Skeletal muscle tissue (tissue), 4 donors: ENCODE results near the gene PRKG1. TPM values are rescaled to one million over a fixed set of nuclear protein-coding genes. Genes with fewer than 3 reads are reported as not detected.

Experiments
- H3K27ac ChIP-seq: one replicate; pipeline ENCODE4 v1.7.0; 2013; ENCODE audit warnings: mild to moderate bottlenecking, low read depth, low read length, inconsistent platforms
- H3K27me3 ChIP-seq, 3 donors: one replicate each; pipeline ENCODE4 v1.7.0; 2013; ENCODE audit warnings: low read length in 3 of 3; ENCODE audit not compliant: control insufficient read depth in 3 of 3, insufficient read depth in 3 of 3
- H3K36me3 ChIP-seq, 3 donors: one replicate each; pipeline ENCODE4 v1.7.0; 2013; ENCODE audit warnings: low read length in 3 of 3; ENCODE audit not compliant: control insufficient read depth in 3 of 3, insufficient read depth in 3 of 3
- H3K4me1 ChIP-seq, 3 donors: one replicate each; pipeline ENCODE4 v1.7.0; 2013; ENCODE audit warnings: low read length in 3 of 3, mild to moderate bottlenecking in 3 of 3; ENCODE audit not compliant: control insufficient read depth in 3 of 3, insufficient read depth in 3 of 3
- H3K4me3 ChIP-seq, 3 donors: one replicate each; pipeline ENCODE4 v1.7.0; 2013; ENCODE audit warnings: low read length in 3 of 3
- H3K9ac ChIP-seq, 3 donors: one replicate each; pipeline ENCODE4 v1.7.0; 2013; ENCODE audit warnings: low read length in 3 of 3, mild to moderate bottlenecking in 3 of 3, moderate library complexity in 2 of 3, low read depth in 1 of 3
- H3K9me3 ChIP-seq, 3 donors: one replicate each; pipeline ENCODE4 v1.7.0; 2013; ENCODE audit warnings: low read length in 3 of 3; ENCODE audit not compliant: control insufficient read depth in 3 of 3
- total RNA-seq: library from RNA; depleted of rRNA; stranded (reverse); fragments of >200 nt; gene quantifications from one replicate; pipeline ENCODE4 v1.2.3, GENCODE V29; 2014
- donor health status: Osteomylitis.

Gene PRKG1
- total RNA-seq, 1 donor from 2014 or later, result 44.9 TPM

DNA sequence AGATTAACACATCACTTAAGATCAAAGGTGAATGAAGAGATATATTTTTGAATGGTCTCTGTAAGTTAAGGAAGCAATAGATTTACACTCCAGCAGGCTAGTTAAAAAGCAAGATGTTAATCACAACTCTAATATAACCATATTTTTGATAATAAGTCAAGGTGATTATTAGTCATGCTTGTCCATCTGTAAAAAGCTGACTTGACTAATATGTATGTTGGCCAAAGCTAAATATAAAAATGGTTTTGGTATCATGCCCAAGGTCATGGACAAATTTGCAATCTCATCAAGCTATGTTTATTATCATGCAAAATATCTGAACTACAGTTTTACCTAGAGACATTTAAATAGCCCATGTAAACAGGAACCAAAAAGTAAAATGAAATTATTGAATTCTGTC is 727.7 kb downstream of the PRKG1 start:
- Histone ChIP-seq H3K9ac (no peak overlapping the region), H3K9me3 (no peaks in the 10 kb centered on the region), H3K27me3 (no peaks in the 10 kb centered on the region), H3K4me3 (no peak overlapping the region), H3K36me3 (no peaks in the 10 kb centered on the region), H3K27ac (no peak overlapping the region), H3K4me1 (peaks cover 0 to 3% (median 0%) of the 10 kb centered on the region in 3 donors)

DNA sequence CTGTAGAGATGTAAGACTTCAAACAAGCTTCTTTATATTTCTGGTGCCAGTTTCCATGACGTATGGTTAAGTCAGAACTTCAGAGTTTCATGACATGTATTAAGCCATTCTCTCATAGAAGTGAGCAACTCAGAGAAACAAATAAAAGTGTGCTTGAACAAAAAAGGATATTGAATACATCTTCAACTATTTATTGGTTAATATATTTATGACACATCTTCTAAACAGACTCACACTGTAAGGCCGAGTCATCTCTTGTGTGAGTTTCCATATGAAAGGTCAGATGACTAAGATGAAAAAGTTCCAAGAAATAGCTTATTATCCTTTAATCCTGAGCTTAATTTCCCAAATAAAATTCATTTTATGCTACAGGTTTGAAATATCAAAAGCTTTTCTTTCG is 730.6 kb downstream of the PRKG1 start:
- H3K4me3 ChIP-seq, result no peak overlapping the region
- H3K9ac ChIP-seq, result no peak overlapping the region
- H3K9me3 ChIP-seq, result no peaks in the 10 kb centered on the region
- no peaks in the 10 kb centered on the region for H3K27me3 ChIP-seq
- no peak overlapping the region for H3K27ac ChIP-seq
- H3K4me1 ChIP-seq, result peaks cover 0 to 3% (median 0%) of the 10 kb centered on the region in 3 donors
- no peaks in the 10 kb centered on the region for H3K36me3 ChIP-seq

DNA sequence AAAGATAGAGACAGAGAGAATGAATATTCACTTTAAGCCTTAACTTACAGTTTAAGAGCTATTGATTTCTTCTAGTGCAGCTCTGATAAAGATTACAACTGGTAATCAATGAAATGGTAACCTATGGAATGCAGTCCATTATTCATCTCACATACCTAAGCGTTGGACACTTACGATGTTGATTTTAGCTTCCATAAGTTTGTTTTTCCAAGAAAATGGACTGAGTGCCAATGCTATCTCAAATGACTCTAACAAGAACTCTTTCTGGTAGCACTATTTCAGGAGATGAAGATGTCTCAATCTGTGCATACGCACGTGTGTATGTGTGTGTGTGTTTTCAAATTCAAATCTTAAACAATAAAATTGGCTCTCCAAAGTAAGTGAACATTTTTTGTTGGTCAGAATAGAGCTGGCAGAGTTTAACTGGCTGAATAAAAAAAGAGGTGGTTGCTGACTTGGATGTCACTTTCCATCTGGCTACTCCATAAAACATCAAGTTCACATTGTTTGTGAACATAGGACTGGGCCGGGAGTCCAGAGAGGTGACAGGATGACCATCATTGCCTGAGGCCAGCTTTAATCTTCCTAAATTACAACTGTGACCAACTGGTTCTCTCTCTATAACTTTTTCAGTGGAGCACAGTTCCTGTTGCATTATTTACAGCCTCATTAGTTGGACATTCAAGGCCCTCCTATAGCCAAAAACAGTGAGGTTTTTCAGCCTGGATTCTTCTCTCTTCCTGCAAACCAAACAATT is 732.0 kb downstream of the PRKG1 start:
- Histone ChIP-seq H3K27ac (no peak overlapping the region), H3K9me3 (no peaks in the 10 kb centered on the region), H3K27me3 (no peaks in the 10 kb centered on the region), H3K9ac (no peak overlapping the region), H3K4me3 (no peak overlapping the region), H3K4me1 (peaks cover 0 to 3% (median 0%) of the 10 kb centered on the region in 3 donors), H3K36me3 (no peaks in the 10 kb centered on the region)

DNA sequence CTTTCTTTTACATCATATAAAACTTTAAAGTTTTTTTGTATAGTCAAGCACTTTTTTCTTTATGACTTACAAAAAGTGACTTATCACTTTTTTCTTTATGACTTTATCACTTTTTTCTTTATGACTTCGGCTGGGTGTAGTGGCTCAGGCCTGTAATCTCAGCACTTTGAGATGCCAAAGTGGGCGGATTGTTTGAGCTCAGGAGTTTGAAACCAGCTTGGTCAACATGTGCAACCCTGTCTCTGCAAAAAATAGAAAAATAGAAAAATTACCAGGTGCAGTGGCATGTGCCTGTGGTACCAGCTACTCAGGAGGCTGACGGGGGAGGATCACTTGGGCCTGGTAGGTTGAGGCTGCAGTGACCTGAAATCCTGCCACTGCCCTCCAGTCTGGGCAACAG is 733.9 kb downstream of the PRKG1 start:
- Histone ChIP-seq H3K4me1 (no peaks in the 10 kb centered on the region), H3K4me3 (no peak overlapping the region), H3K27me3 (no peaks in the 10 kb centered on the region), H3K9me3 (no peaks in the 10 kb centered on the region), H3K27ac (no peak overlapping the region), H3K36me3 (no peaks in the 10 kb centered on the region), H3K9ac (no peak overlapping the region)

DNA sequence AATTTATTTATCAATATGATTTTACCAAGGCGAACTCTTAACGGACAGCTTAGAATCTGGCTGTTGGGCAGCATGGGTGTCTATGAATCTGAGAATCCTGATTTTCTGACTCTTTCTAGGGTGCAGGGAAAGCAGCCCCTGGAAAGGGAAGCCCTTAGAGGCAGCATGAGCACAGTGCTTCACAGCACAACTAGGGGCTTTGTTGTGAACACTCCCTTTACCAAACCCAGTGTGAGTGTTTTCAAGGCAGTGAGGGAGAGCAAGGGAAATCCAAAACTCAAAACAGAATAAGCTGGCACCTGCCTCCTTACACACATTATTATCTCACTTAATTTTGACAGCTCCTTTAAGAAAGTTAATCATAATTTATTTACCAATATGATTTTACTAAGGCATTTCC is 741.4 kb downstream of the PRKG1 start:
- no peak overlapping the region for H3K4me3 ChIP-seq
- no peak overlapping the region for H3K27ac ChIP-seq
- peaks cover 0 to 2% (median 0%) of the 10 kb centered on the region in 3 donors for H3K4me1 ChIP-seq
- H3K9ac ChIP-seq, result no peak overlapping the region
- no peaks in the 10 kb centered on the region for H3K9me3 ChIP-seq
- no peaks in the 10 kb centered on the region for H3K36me3 ChIP-seq
- no peaks in the 10 kb centered on the region for H3K27me3 ChIP-seq

DNA sequence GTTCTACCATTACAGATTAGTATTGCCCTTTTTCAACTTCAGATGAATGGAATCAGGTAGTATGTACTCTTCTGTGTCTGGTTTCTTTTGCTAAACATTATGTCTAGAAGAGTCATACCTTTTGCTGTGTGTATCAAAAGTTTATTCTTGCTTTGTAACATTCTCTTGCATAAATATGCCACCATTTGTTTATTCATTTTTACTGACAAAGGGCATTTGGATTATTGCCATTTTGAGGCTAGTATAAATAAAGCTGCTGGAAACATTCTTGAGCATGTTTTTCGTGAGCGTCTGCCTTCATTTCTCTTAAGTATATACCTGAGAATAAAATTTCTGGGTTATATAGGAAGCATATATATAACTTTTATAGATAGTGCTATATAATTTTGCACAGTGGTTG is 746.8 kb downstream of the PRKG1 start:
- Histone ChIP-seq H3K27me3 (no peaks in the 10 kb centered on the region), H3K36me3 (no peaks in the 10 kb centered on the region), H3K9ac (no peak overlapping the region), H3K27ac (no peak overlapping the region), H3K4me3 (no peak overlapping the region), H3K9me3 (no peaks in the 10 kb centered on the region), H3K4me1 (peaks cover 0 to 2% (median 0%) of the 10 kb centered on the region in 3 donors)

DNA sequence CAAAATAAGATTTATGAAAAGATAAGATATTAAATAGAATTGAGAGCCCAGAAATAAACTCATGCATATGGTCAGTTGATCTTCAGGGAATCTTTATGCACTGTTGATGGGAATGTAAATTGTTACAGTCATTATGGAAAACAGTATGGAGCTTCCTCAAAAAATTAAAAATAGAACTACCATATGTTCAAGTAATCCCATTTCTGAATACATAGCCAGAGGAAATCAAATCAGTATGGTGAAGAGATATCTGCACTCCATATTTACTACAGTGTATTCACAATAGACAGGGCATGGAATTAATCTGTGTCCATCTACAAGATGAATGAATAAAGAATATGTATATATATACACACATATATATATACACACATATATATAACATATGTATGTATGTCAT is 747.5 kb downstream of the PRKG1 start:
- Histone ChIP-seq H3K27ac (no peak overlapping the region), H3K4me1 (peaks cover 0 to 2% (median 0%) of the 10 kb centered on the region in 3 donors), H3K27me3 (no peaks in the 10 kb centered on the region), H3K9me3 (no peaks in the 10 kb centered on the region), H3K4me3 (no peak overlapping the region), H3K9ac (no peak overlapping the region), H3K36me3 (no peaks in the 10 kb centered on the region)

DNA sequence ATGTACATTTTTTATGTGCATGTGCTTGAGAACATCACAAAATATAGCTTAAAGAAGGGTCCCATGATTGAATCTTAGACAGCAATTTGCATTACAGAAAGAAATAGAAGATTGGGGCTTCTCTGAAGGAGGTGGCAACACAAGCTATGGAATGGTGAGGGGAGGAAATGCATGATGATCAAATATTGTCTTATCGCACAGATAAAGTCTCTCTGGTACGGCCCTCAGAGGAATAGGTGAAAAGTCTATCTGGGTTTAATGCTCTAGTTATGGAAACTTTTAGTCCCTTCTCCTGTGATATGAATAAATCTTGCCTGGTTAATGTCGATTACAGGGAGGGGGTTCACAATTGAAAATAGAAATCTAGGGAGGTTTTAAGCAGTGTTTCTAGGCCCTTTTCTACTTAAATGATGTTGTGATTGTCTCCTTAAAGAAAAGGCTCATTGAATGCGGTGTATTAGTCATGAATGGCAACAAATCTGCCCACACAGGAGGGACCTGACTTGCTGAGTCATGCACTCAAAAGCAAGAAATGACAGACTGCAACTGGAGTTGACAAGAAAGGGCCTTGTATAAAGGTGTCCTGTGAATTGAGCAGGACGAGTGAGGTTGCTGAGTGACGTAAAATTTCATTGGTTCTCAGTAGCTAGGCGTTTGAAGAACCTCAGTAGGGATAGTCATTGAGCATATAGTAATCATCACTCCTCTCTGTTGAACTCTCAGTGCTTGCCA is 758.5 kb downstream of the PRKG1 start:
- Histone ChIP-seq H3K4me3 (no peak overlapping the region), H3K4me1 (no peaks in the 10 kb centered on the region), H3K27ac (no peak overlapping the region), H3K9ac (no peak overlapping the region), H3K36me3 (no peaks in the 10 kb centered on the region), H3K9me3 (no peaks in the 10 kb centered on the region), H3K27me3 (no peaks in the 10 kb centered on the region)

DNA sequence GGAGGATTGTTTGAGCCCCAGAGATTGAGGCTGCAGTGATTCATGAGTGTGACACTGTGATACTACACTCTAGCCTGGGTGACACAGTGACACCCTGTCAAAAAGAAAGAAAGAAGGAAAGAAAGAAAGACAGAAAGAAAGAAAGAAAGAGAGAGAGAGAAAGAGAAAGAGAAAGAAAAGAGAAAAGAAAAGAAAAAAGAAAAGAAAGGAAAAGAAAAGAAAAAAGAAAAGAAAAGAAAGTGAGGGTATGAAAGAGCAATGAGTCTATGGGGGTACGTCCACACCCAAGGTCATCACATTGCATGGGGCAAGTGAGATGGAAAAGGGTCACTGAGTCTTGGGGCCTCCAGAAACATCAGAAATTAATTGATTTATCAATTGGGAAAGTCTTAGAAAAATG is 760.3 kb downstream of the PRKG1 start:
- Histone ChIP-seq H3K9me3 (no peaks in the 10 kb centered on the region), H3K27ac (no peak overlapping the region), H3K4me3 (no peak overlapping the region), H3K36me3 (no peaks in the 10 kb centered on the region), H3K27me3 (no peaks in the 10 kb centered on the region), H3K4me1 (no peaks in the 10 kb centered on the region), H3K9ac (no peak overlapping the region)

DNA sequence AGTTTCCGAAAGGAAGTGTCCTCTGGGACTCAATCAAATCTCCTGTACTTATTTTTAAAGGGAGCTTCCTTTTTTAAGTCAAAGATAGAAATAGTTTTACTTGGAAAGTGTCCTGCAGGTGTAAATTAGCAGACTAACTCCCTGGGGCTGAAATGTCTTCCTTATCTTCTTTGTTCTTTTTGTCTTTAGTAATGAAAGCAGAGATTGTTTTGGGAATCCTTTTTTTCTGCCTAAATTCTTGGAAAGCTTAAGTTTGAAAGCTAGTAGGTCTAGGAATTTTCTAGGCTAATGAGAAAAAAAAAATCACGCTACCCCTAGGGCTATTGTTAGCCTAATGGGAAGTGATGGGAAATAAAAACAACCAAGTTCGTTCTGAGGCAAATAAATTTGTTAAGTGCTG is 764.2 kb downstream of the PRKG1 start:
- no peaks in the 10 kb centered on the region for H3K4me1 ChIP-seq
- H3K36me3 ChIP-seq, result no peaks in the 10 kb centered on the region
- H3K9me3 ChIP-seq, result no peaks in the 10 kb centered on the region
- no peak overlapping the region for H3K4me3 ChIP-seq
- H3K27ac ChIP-seq, result no peak overlapping the region
- H3K9ac ChIP-seq, result no peak overlapping the region
- H3K27me3 ChIP-seq, result no peaks in the 10 kb centered on the region
